HL-60 (cell line): ENCODE data around the gene COMMD3.

Source experiments
- DNase-seq, 2 experiments: peaks; one replicate each; pipeline ENCODE4 v3.0.0-alpha.2; 2010 to 2020; ENCODE audit warnings: low read depth in 1 of 2, low spot score in 1 of 2
- H3K27ac ChIP-seq: fragments of 250-450 bp; sonication (Bioruptor Pico); replicated peaks from 2 replicates; pipeline ENCODE4 v1.5.1; 2020; ENCODE audit warnings: mild to moderate bottlenecking, moderate library complexity
- H3K27me3 ChIP-seq: fragments of 250-450 bp; sonication (Bioruptor Pico); 2 replicates; pipeline ENCODE4 v1.5.1; 2021; ENCODE audit warnings: mild to moderate bottlenecking, moderate library complexity; ENCODE audit not compliant: insufficient read depth, poor library complexity, severe bottlenecking
- H3K4me3 ChIP-seq: replicated peaks from 2 replicates; pipeline ENCODE4 v1.5.1; 2011; ENCODE audit warnings: mild to moderate bottlenecking, control low read depth, low read length; ENCODE audit not compliant: insufficient read depth
- CTCF ChIP-seq: IDR thresholded peaks from one replicate; pipeline ENCODE4 v1.5.1; 2011; ENCODE audit warnings: low read length, control low read depth, inconsistent platforms; ENCODE audit not compliant: insufficient read depth
- GABPA ChIP-seq: IDR thresholded peaks from 2 replicates; pipeline ENCODE4 v1.6.1; 2012; ENCODE audit warnings: low read depth
- POLR2AphosphoS5 ChIP-seq: IDR thresholded peaks from 2 replicates; pipeline ENCODE4 v1.6.1; 2012; ENCODE audit warnings: low read depth
- REST ChIP-seq: IDR thresholded peaks from 2 replicates; pipeline ENCODE4 v1.6.1; 2012; ENCODE audit warnings: low read depth; ENCODE audit not compliant: insufficient replicate concordance
- SPI1 ChIP-seq: IDR thresholded peaks from 2 replicates; pipeline ENCODE4 v1.6.1; 2012; ENCODE audit warnings: low read depth, mild to moderate bottlenecking, borderline replicate concordance

The COMMD3 gene

GRCh38 chr10:22368981-22369380 is 52.8 kb downstream of the COMMD3 start:
- no peaks in the 10 kb centered on the region for H3K27me3 ChIP-seq
- no peak for TF ChIP-seq CTCF
- TF ChIP-seq GABPA: no peak
- TF ChIP-seq SPI1: no peak
- H3K27ac ChIP-seq: no peak overlapping the region
- no peak overlapping the region for H3K4me3 ChIP-seq
- no peak for DNase-seq

- DNase-seq: peak; percentile 14 to 59
- no peak for TF ChIP-seq REST
- no peak for TF ChIP-seq SPI1
- no peak for TF ChIP-seq GABPA
- TF ChIP-seq CTCF: no peak
- no peak for TF ChIP-seq POLR2AphosphoS5
- H3K27ac ChIP-seq: no peak overlapping the region
These were observed 53.4 kb downstream of the COMMD3 start for GRCh38 chr10:22369434-22370072.

More at GRCh38 chr10:22369434-22370072, 53.4 kb downstream of the COMMD3 start:
- Histone ChIP-seq H3K4me3 (no peak overlapping the region), H3K27me3 (no peaks in the 10 kb centered on the region)
